HAP-1 (cell line): ENCODE data around the gene ESYT1.

Experiments used
- DNase-seq, 2 experiments: peaks; one replicate each; pipeline ENCODE4 v3.0.0-alpha.2; 2016 to 2020; ENCODE audit warnings: low spot score in 2 of 2
- H3K27me3 ChIP-seq: fragments of 250-450 bp; sonication (Bioruptor Pico); 2 replicates; pipeline ENCODE4 v1.5.1; 2020; ENCODE audit warnings: low read depth, mild to moderate bottlenecking, moderate library complexity
- H3K36me3 ChIP-seq: fragments of 250-450 bp; sonication (Bioruptor Pico); replicated peaks from 2 replicates; pipeline ENCODE4 v1.5.1; 2020; ENCODE audit warnings: mild to moderate bottlenecking
- H3K4me1 ChIP-seq: fragments of 250-450 bp; sonication (Bioruptor Pico); 2 replicates; pipeline ENCODE4 v1.5.1; 2020; ENCODE audit warnings: mild to moderate bottlenecking
- H3K4me3 ChIP-seq: fragments of 250-450 bp; sonication (Bioruptor Pico); 2 replicates; pipeline ENCODE4 v1.5.1; 2020; ENCODE audit warnings: mild to moderate bottlenecking, moderate library complexity
- H3K9me3 ChIP-seq: fragments of 250-450 bp; sonication (Bioruptor Pico); 2 replicates; pipeline ENCODE4 v1.5.1; 2020; ENCODE audit warnings: mild to moderate bottlenecking, moderate library complexity
- in situ Hi-C: fragments of 300-500 bp; cut with MboI; formaldehyde crosslinking; loops from 3 replicates; pipeline ENCODE4 v1.14.3; 2020; ENCODE audit warnings: low sequenced_read_pairs, inconsistent platforms, mixed read lengths

The ESYT1 gene

GRCh38 chr12:56172839-56173238, 44.8 kb downstream of the ESYT1 start:
- Histone ChIP-seq H3K4me3 (no peak overlapping the region), H3K36me3 (peaks cover 86% of the 10 kb centered on the region), H3K4me1 (no peaks in the 10 kb centered on the region), H3K9me3 (no peaks in the 10 kb centered on the region), H3K27me3 (no peaks in the 10 kb centered on the region)
- DNase-seq: no peak
- in situ Hi-C loops: no loop called here

DNA sequence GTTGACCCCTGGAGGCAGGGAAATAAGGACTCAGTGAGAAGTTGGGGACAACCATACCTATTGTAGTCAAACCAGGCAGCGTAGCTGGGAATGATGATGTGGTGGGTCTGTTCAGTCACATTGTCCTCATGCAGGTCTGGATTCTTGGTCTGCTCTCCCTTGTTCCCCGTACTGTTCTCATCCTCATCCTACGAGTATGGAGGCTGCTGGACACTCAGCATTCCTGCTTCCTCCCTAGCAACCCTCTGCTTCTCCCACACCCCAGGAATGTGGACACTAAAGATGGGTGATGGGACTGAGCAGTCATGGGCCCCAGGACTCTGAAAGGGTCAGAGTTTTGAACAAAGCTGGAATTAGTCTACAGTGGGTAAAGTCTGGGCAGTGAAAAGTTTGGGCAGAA, 50.3 kb downstream of the ESYT1 start:
- Histone ChIP-seq H3K36me3 (peaks cover 89% of the 10 kb centered on the region), H3K9me3 (no peaks in the 10 kb centered on the region), H3K4me1 (no peaks in the 10 kb centered on the region), H3K27me3 (no peaks in the 10 kb centered on the region), H3K4me3 (no peak overlapping the region)
- no peak for DNase-seq
- in situ Hi-C loops: no loop called here

DNA sequence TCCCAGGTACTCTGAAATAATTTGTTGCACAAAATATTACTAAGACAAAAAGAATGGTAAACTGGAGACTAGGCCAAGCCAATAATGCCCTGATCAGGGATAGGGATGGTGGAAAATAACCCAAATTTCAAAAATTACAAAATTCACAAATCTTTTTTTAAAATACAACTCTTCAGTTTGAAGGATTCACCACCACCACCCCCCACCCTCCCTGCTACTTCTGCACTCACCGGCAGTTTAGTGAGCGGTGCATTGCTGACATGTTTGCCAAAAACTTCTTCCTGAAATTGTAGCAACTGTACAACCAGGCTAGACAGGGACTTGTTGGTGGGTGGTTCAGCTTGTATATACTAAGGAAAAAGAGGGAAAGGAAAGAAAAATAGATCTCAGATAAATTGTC, 58.9 kb downstream of the ESYT1 start:
- H3K4me3 ChIP-seq: no peak overlapping the region
- no peaks in the 10 kb centered on the region for H3K27me3 ChIP-seq
- in situ Hi-C loops: loop anchor here (5.0 kb wide), 1 partner anchor 70 kb away; the partner anchor contains the start of genes RPL41 and ZC3H10
- H3K36me3 ChIP-seq: peaks cover 47% of the 10 kb centered on the region
- H3K4me1 ChIP-seq: peaks cover 8% of the 10 kb centered on the region; the same call in 1 of the 2 replicates
- no peak for DNase-seq
- no peaks in the 10 kb centered on the region for H3K9me3 ChIP-seq

DNA sequence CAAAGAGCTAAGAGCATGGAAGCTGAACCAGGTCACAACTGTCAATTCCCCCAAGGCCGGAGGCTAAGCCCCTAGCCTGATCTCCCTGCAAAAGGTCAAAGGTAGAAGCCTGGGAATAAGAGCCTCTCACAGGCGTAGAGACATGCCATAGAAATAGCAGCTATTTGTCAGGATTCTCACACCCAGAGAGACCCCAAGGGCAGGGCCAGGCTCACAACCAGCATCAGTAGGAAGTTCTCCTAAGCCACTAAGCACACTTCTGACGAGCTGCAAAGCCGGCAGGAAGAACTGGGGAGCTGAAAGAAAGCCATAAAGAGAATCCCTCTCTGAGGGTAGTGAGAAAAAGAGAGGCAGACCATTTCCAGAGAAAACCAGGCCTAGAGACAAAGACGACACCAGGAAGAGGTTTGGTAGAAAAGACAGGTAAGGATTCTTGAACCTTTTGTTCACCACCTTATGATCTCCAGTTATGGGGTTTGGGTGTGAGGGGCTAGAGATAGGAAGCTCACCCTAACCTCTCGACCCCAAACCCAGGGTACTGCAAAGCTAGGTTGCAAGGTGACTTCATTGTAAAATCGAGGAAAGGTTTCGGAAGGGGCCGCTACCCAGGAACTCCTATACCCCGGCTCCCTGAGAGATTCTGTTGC, 60.2 kb downstream of the ESYT1 start:
- in situ Hi-C loops: loop anchor here (5.0 kb wide), 1 partner anchor 71 kb away; the partner anchor contains the start of genes RPL41 and ZC3H10
- Histone ChIP-seq H3K4me1 (peaks cover 11% of the 10 kb centered on the region), H3K36me3 (peaks cover 34% of the 10 kb centered on the region), H3K4me3 (peak overlapping the region; percentile 59), H3K9me3 (no peaks in the 10 kb centered on the region), H3K27me3 (no peaks in the 10 kb centered on the region)
- DNase-seq: peak in 1 of 2 experiments; percentile 20

GRCh38 chr12:56188778-56189098, 60.7 kb downstream of the ESYT1 start:
- no peak for DNase-seq
- Histone ChIP-seq H3K4me1 (peaks cover 11% of the 10 kb centered on the region), H3K27me3 (no peaks in the 10 kb centered on the region), H3K9me3 (no peaks in the 10 kb centered on the region), H3K36me3 (peaks cover 30% of the 10 kb centered on the region), H3K4me3 (peak overlapping the region; percentile 59)
- in situ Hi-C loops: loop anchor here (5.0 kb wide), 1 partner anchor 71 kb away; the partner anchor contains the start of genes RPL41 and ZC3H10

- Histone ChIP-seq H3K27me3 (no peaks in the 10 kb centered on the region), H3K4me1 (peaks cover 11% of the 10 kb centered on the region), H3K36me3 (peaks cover 24% of the 10 kb centered on the region), H3K4me3 (peak within 1 kb of the TSS; percentile 59), H3K9me3 (no peaks in the 10 kb centered on the region)
- peak; percentile 85 to 94 for DNase-seq
- in situ Hi-C loops: loop anchor here (5.0 kb wide), 1 partner anchor 72 kb away; the partner anchor contains the start of genes RPL41 and ZC3H10
Measured at GRCh38 chr12:56189099-56189917, 61.2 kb downstream of the ESYT1 start, which contains the start of gene SMARCC2. TSS of gene SMARCC2 (minus strand) at chr12:56189483. CDS start at chr12:56189461, 22 bp downstream.

DNA sequence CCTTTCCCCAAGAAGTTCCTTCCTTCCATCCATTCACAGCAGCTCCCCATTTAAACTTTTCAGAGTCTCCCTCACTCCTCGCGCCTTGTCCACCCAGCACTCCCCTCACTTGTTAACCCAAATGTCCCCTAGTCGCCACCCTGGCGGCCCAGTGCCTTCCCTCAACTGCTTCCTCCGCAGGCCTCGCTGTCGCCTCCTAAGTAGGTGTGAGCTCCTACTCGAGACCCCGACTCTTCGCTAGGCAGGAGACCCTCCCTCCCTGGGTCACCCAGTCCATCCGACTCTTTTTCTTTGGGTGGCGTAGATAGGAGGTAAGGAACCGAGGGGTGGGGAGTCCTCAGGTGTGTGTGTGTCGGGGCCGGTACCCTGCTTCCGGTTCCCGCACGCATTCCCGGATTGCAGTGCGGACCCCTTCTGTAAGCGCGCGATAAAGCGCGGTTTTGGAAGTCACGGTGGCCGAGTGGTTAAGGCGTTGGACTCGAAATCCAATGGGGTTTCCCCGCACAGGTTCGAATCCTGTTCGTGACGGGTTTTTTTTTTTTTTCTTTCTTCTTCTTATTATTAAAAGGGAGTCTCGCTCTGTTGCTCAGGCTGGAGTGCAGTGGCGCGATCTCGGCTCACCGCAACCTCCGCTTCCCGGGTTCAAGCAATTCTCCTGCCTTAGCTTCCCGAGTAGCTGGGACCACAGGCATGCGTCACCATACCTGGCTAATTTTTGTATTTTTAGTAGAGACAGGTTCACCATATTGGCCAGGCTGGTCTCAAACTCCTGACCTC, 62.0 kb downstream of the ESYT1 start:
- Histone ChIP-seq H3K27me3 (no peaks in the 10 kb centered on the region), H3K4me3 (peak overlapping the region; percentile 59), H3K4me1 (peaks cover 11% of the 10 kb centered on the region), H3K36me3 (peaks cover 16% of the 10 kb centered on the region), H3K9me3 (no peaks in the 10 kb centered on the region)
- DNase-seq: peak; percentile 74 to 92
- in situ Hi-C loops: loop anchor here (5.0 kb wide), 1 partner anchor 73 kb away; the partner anchor contains the start of genes RPL41 and ZC3H10

- Histone ChIP-seq H3K27me3 (no peaks in the 10 kb centered on the region), H3K9me3 (no peaks in the 10 kb centered on the region), H3K4me1 (peaks cover 11% of the 10 kb centered on the region), H3K4me3 (peak overlapping the region; percentile 59), H3K36me3 (peaks cover 12% of the 10 kb centered on the region)
- no peak for DNase-seq
- in situ Hi-C loops: no loop called here
Measured at GRCh38 chr12:56190695-56191155, 62.7 kb downstream of the ESYT1 start.

DNA sequence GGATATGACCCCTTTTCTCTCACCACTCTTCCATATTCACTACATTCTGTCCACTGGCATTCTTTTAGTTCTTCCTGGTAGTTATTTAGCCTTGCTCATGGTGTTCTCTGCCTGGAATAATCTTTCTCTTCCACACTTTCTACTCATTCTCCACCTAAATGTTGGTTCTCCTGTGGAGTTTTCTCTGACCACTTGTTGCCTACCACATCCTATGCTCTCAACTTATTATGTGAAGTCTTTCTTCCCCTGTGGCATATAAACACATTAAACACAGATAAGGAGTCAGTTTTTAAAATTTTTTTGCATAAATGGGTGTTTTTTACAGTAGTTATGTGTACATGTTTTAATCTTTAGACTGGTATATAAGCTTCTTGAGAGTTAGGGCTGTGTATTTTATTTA, 64.5 kb downstream of the ESYT1 start:
- no peak overlapping the region for H3K4me3 ChIP-seq
- no peaks in the 10 kb centered on the region for H3K9me3 ChIP-seq
- in situ Hi-C loops: no loop called here
- peaks cover 11% of the 10 kb centered on the region for H3K4me1 ChIP-seq
- H3K36me3 ChIP-seq: no peaks in the 10 kb centered on the region; the same call in 1 of the 2 replicates
- DNase-seq: no peak
- H3K27me3 ChIP-seq: no peaks in the 10 kb centered on the region

GRCh38 chr12:56193025-56193578, 65.0 kb downstream of the ESYT1 start:
- no peak overlapping the region for H3K4me3 ChIP-seq
- H3K36me3 ChIP-seq: no peaks in the 10 kb centered on the region; the same call in 1 of the 2 replicates
- in situ Hi-C loops: no loop called here
- peak; percentile 72 to 88 for DNase-seq
- peaks cover 7% of the 10 kb centered on the region for H3K4me1 ChIP-seq
- H3K27me3 ChIP-seq: no peaks in the 10 kb centered on the region
- H3K9me3 ChIP-seq: no peaks in the 10 kb centered on the region
